GM21529 (cell line): ENCODE measurements around the gene MYF6.
A peak's percentile ranks its signal among the peaks of the same experiment; 100 is the strongest.

Experiments
- ATAC-seq: cut with Tn5 transposase; IDR thresholded peaks from one replicate; pipeline ENCODE4 v1.9.1; 2021; ENCODE audit not compliant: unreplicated experiment

The MYF6 gene

GRCh38 chr12:80754274-80754673, 46.8 kb downstream of the MYF6 start:
- ATAC-seq = no peak

GRCh38 chr12:80756875-80757274, 49.4 kb downstream of the MYF6 start:
- ATAC-seq = peak; percentile 84
